GM21619 (cell line): Measurements from ENCODE around the gene PPIL1.
"Not testable (repeated sequence)": the region's sequence is repeated elsewhere in the genome, so short reads cannot be mapped to it uniquely, and the experiment has no call there.

Experiments
- ATAC-seq: cut with Tn5 transposase; IDR thresholded peaks from one replicate; pipeline ENCODE4 v1.9.1; 2021; ENCODE audit not compliant: unreplicated experiment

PPIL1 gene

DNA sequence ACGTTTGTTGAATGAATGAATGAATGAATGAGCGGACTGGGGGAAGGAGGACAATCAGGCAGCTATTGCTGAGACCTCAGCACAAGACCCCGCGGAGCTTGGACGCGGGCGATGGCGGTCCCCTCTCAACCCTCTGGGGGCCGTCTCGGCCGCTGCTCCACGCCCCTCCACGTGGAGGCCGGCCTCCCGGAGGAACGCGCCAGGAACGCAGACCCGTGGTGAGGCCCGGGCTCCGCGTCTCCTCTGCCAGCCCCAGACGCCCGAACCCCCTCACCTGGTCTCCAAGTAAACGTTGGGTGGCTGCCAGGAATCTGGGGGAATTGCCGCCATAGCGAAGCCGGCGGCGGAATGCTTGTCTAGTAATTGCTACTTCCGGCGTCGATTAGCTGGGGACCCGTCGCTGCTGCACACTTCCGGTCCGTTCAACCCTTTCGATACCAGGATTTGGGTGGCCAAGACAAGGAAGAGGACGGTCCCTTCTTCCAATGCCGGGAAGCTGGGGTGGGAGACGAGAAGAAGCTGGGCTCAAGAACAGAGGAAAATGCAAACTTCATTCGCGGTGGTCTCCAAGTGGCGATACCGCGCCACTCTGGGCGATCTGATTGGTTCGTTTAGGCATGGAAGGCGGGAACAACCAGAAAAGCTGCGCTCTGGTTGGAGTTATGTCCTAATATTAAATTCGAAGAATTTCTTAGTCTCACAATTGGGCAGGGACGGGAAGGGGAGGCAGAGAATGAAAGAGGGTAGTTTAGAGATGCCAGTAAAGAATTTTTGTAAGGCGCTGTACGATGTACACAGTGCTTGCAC, at the start of gene PPIL1:
Gene PPIL1 (minus strand): TSS at position 361 of the 807 bp plus-strand sequence. CDS start 31 bp downstream, at position 330.
- ATAC-seq, result peak; percentile 87

DNA sequence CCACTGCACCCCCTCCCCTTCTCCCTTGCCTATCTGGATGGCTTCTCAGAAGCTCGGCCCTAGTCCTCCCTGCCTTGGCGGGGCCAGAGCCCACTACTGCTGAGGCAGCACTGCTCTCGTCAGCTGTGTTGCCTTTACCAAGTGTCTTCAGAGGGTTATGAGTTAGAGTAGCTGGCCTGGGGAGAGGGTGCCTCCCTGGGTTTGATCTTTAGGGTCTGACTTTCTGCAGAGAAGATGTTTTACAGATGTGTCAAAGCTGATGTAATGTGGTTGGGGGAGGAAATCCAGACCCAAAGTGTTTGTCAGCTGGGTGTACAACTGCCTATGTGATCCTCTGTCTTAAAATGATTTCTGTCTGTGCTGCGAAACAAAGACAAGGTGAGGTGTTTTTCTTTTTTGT, 49.5 kb upstream of the PPIL1 start:
- ATAC-seq, result no peak

GRCh38 chr6:36920546-36920945, 45.9 kb upstream of the PPIL1 start:
- ATAC-seq, result no peak

- ATAC-seq, result no peak
Measured at GRCh38 chr6:36920049-36920448, 45.4 kb upstream of the PPIL1 start.

GRCh38 chr6:36917541-36918193, 43.1 kb upstream of the PPIL1 start:
- no peak for ATAC-seq

DNA sequence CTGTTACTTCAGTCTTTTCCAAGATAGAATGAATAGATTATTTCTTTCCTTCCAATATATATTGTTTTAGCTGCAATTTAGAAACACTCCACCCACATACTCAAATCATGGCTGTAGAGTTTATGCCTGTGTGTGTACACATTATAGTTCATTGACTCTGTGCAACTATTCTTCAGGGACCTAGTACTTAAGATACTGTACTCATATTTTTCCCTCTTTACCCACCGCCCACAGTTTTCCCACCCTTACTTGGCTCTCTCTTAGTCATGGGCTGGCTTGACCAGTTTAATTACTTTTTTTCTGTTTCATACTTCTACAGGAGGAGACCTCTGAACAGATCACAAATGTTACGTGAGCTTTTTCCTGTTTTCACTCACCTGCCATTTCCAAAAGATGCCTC, 41.5 kb upstream of the PPIL1 start:
- no peak for ATAC-seq

GRCh38 chr6:36915599-36915998, 41.0 kb upstream of the PPIL1 start:
- ATAC-seq, result no peak

GRCh38 chr6:36914227-36914794, 39.7 kb upstream of the PPIL1 start:
- ATAC-seq, result no peak

DNA sequence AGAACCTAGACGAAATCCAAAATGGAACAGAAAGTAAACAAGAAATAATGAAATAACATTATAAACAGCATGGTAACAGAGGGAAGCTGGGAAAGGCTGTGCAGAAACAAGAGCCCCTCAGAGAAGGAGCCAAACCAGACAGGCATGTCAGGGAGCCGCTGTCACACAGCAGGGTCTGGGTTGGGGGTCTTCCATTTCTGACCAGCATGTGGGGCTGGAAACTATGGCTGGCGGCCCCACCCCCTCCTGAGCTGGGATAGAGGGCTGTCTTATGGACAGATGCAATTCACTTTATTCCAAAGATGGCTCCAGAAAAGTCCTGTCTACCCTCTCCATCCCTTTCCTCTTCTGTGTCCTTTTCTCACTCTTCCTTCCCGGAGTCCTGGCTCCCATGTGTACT, 38.5 kb upstream of the PPIL1 start:
- no peak for ATAC-seq

DNA sequence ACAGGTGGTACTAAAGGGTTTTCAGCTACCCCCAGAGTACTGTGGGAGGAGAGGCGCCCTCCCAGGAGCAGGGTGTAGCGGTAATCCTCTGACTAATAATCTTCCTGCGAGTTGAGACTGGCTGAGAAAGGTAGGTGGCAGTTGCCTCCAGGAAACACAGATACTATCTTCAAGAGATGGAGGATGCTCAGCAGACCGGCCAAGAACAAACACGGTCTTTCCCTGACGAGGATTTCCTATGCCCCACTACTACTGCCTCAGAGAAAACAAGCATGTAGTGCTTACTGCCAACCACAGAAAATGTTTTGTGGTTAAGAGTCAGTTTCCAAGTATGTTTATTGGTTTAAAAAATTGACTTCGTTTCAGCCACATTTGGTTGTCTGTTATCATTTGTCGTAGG, 38.0 kb upstream of the PPIL1 start:
- peak; percentile 90 for ATAC-seq

DNA sequence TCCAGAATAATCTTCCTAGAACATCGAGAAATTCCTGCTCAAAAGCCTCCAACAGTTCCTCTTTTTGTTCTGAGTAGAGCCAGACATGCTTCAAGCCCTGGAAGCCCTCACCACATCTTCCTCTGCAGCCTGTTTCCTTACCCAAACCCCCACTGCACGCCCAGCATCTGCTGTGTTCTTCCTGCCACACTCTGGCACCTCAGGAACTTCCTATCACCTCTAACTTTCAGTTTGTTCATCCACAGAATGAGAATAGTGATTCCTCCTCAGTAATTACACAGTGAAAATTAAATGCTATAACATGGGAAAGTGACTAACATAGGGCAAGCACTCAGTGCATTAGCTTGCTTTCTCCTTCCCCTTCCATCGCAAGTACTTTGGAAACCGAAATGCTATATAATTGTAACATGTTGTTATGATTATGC, 37.4 kb upstream of the PPIL1 start:
- ATAC-seq, result peak; percentile 24

- no peak for ATAC-seq
Measured at GRCh38 chr6:36908747-36909146, 34.1 kb upstream of the PPIL1 start.

DNA sequence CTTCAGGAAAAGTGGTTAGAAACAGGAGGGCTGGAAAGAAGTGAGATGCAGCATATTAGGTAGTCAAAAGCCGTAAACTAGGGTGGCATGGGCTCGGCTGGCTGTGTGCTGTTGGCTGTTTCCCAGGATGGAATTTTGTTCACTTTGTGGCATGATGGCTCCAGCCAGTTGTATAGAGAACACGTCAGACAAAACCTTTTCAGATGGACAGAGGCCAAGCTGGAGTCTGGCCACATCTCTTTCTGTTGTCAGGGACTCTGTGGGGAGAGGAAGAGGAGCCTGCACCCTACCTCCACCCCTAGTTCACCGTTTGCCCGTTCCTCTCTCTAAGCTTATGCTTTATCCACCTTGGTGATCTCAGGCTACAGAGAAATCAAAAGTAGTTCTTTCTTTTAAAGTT, 33.2 kb upstream of the PPIL1 start:
- no peak for ATAC-seq

DNA sequence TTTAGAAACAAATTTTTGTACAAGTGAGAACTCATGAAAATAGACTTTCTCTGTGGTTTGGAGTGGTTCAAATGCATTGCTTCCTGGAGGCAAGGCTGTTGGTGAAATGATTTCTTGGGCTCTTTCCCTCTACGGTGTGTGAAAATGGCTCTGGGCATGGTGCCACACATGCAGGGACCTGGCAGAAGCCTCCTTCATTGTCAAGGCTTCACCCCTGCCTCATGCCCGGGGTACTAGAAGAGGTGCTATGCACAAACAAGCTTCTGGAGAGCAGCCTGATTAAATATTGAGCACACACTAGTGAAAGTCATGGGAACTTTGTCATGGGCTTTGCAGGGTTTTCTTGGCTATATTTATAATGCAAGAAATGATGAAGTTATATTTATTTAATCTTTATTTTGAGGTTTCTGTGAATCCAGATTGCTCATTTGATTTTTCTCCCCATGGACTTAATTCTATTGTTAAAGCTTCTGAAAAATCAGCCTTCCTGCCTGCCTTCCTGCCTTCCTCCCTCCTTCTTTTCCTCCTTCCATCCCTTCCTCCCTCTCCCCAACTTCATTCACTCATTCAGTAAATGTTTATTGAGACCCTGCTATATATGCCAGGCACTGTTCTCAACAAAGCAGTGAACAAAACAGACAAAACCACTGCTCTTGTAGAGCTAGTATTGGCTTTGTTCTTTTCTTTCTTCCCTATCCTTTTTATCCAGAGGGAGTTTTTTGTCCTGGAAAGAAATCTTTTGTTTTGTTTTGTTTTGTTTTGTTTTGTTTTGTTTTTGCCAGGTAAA, 32.1 kb upstream of the PPIL1 start:
- no peak for ATAC-seq

GRCh38 chr6:36904851-36905393, 30.3 kb upstream of the PPIL1 start:
- ATAC-seq, result no peak

DNA sequence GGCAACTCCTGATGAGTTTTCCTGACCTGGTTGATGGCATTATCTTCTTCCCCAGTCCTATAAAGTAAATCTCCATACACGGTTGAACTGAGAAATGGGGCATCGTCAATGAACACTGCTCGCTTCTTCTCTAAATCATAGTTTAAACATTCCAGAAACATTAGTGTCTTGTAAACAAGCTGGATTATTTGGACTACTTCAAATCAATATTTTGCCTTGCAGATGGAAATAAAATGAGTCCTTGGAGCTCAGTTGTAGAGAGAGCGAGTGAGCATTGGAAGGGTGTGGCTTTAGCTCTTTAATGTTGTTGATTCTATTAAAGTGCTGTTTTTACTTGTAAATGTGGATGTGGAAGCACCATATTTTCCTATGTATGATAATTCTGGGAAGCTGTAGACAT, 29.5 kb upstream of the PPIL1 start:
- ATAC-seq, result no peak

- ATAC-seq, result no peak
Measured at GRCh38 chr6:36897609-36898008, 23.0 kb upstream of the PPIL1 start.

- ATAC-seq, result no peak
Measured at GRCh38 chr6:36893976-36894932, 19.7 kb upstream of the PPIL1 start.

- not testable (repeated sequence) for ATAC-seq
Measured at GRCh38 chr6:36891153-36891552, 16.6 kb upstream of the PPIL1 start.

DNA sequence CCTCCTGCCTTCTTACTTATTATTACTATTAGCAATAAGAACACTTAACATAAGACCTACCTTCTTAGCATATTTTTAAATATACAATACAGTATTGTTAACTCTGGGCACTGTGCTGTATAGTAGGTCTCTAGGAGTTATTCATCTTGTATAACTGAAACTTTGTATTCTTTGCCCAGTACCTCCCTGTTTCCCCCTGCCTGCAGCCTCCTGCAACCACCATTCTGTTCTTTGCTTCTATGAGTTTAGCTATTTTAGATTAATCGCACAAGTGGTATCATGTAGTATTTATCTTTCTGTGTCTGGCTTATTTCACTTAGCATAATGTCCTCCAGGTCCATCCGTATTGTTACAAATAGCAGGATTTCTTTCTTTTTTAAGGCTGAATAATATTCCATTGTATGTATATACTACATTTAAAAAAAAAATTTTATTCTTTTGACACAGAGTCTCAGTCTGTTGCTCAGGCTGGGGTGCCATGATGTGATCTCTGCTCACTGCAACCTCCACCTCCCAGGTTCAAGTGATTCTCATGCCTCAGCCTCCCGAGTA, 15.6 kb upstream of the PPIL1 start:
- ATAC-seq, result no peak
